WTC11 (cell line): ENCODE measurements around the gene MST1R. TPM values are rescaled to one million over a fixed set of nuclear protein-coding genes. Genes with fewer than 3 reads are reported as not detected.
"Not testable (repeated sequence)": the region's sequence is repeated elsewhere in the genome, so short reads cannot be mapped to it uniquely, and the experiment has no call there.

Experiments
- ATAC-seq: fragments of 200-7000 bp; cut with Tn5 transposase; 2 replicates; pipeline ENCODE4 v1.10.0; 2021; ENCODE audit warnings: mild to moderate bottlenecking, moderate library complexity
- CTCF ChIA-PET: fragments of 300-600 bp; sonication (Branson Sonifier 250); formaldehyde crosslinking; loops from one replicate; lab custom pipeline; 2021; ENCODE audit warnings: antibody characterized with exemption; lab: Charles Lee
- POLR2A ChIA-PET: fragments of 350-600 bp; sonication (Branson Sonifier 250); formaldehyde crosslinking; loops from one replicate; lab custom pipeline; 2021; ENCODE audit warnings: antibody characterized with exemption; lab: Charles Lee
- DNase-seq: peaks from one replicate; pipeline ENCODE4 v3.0.0; 2021; ENCODE audit warnings: low spot score
- H3K27ac Mint-ChIP-seq: 2 replicates; pipeline ENCODE4 v1.8.0; 2021; ENCODE audit warnings: mixed read lengths
- H3K27me3 Mint-ChIP-seq: 2 replicates; pipeline ENCODE4 v1.8.0; 2021; ENCODE audit warnings: low read depth, mild to moderate bottlenecking, moderate library complexity, mixed read lengths
- H3K36me3 Mint-ChIP-seq: 2 replicates; pipeline ENCODE4 v1.8.0; 2021; ENCODE audit warnings: mixed read lengths
- H3K4me1 Mint-ChIP-seq: 2 replicates; pipeline ENCODE4 v1.8.0; 2022; ENCODE audit warnings: mixed read lengths
- H3K4me3 Mint-ChIP-seq: 2 replicates; pipeline ENCODE4 v1.8.0; 2021; ENCODE audit warnings: mild to moderate bottlenecking, moderate library complexity, mixed read lengths
- H3K9me3 Mint-ChIP-seq: 2 replicates; pipeline ENCODE4 v1.8.0; 2021; ENCODE audit warnings: mixed read lengths
- CREM ChIP-seq: sonication (generic); formaldehyde crosslinking; IDR thresholded peaks from 2 replicates; pipeline ENCODE4 v1.8.1; 2022; ENCODE audit warnings: mild to moderate bottlenecking, missing genetic modification reagents, moderate library complexity
- ELF4 ChIP-seq: sonication (generic); formaldehyde crosslinking; IDR thresholded peaks from 2 replicates; pipeline ENCODE4 v1.8.1; 2022; ENCODE audit warnings: low read depth, mild to moderate bottlenecking, moderate library complexity, missing genetic modification reagents
- ESRRA ChIP-seq: sonication (generic); formaldehyde crosslinking; IDR thresholded peaks from 2 replicates; pipeline ENCODE4 v1.8.1; 2022; ENCODE audit warnings: mild to moderate bottlenecking, missing genetic modification reagents, borderline replicate concordance
- GTF2I ChIP-seq: fragments of 250-450 bp; sonication (Bioruptor Pico); conservative IDR thresholded peaks from 2 replicates; pipeline ENCODE4 v1.4.0; 2021; ENCODE audit warnings: mild to moderate bottlenecking
- IRF2 ChIP-seq: sonication (generic); formaldehyde crosslinking; IDR thresholded peaks from 2 replicates; pipeline ENCODE4 v1.8.0; 2022; ENCODE audit warnings: low read depth, missing genetic modification reagents, borderline replicate concordance
- JUN ChIP-seq: sonication (generic); formaldehyde crosslinking; IDR thresholded peaks from 2 replicates; pipeline ENCODE4 v1.8.0; 2023; ENCODE audit warnings: mild to moderate bottlenecking, missing genetic modification reagents
- MXD4 ChIP-seq: fragments of 250-450 bp; sonication (Bioruptor Pico); IDR thresholded peaks from 2 replicates; pipeline ENCODE4 v1.8.0; 2021; ENCODE audit warnings: mild to moderate bottlenecking, moderate library complexity, borderline replicate concordance
- TCF7 ChIP-seq: sonication (generic); formaldehyde crosslinking; IDR thresholded peaks from 2 replicates; pipeline ENCODE4 v1.8.0; 2022; ENCODE audit warnings: mild to moderate bottlenecking, low read depth, missing genetic modification reagents, moderate library complexity
- ZNF219 ChIP-seq: sonication (generic); formaldehyde crosslinking; IDR thresholded peaks from 2 replicates; pipeline ENCODE4 v1.8.0; 2023; ENCODE audit warnings: missing genetic modification reagents, mild to moderate bottlenecking, borderline replicate concordance
- ZNF396 ChIP-seq: fragments of 250-450 bp; sonication (Bioruptor Pico); IDR thresholded peaks from 2 replicates; pipeline ENCODE4 v1.8.0; 2021; ENCODE audit warnings: mild to moderate bottlenecking, moderate library complexity, borderline replicate concordance
- total RNA-seq: library from RNA; stranded (reverse); gene quantifications from 3 replicates; pipeline ENCODE4 v1.2.3, GENCODE V29; 2021
- TF ChIP-seq, protein P1 (sequence below): sonication (generic); formaldehyde crosslinking; IDR thresholded peaks from 2 replicates; pipeline ENCODE4 v1.8.1; 2023; ENCODE audit warnings: mild to moderate bottlenecking, missing genetic modification reagents
- TF ChIP-seq, protein P2 (sequence below): sonication (generic); formaldehyde crosslinking; IDR thresholded peaks from 2 replicates; pipeline ENCODE4 v1.8.1; 2023; ENCODE audit warnings: mild to moderate bottlenecking, missing genetic modification reagents, moderate library complexity
- TF ChIP-seq, protein P3 (sequence below): sonication (generic); formaldehyde crosslinking; IDR thresholded peaks from 2 replicates; pipeline ENCODE4 v1.8.1; 2022; ENCODE audit warnings: low read depth, mild to moderate bottlenecking, moderate library complexity, missing genetic modification reagents, borderline replicate concordance
- TF ChIP-seq, protein P4 (sequence below): sonication (generic); formaldehyde crosslinking; conservative IDR thresholded peaks from 2 replicates; pipeline ENCODE4 v1.8.1; 2022; ENCODE audit warnings: mild to moderate bottlenecking, missing genetic modification reagents
- TF ChIP-seq, protein P5 (sequence below): sonication (generic); formaldehyde crosslinking; IDR thresholded peaks from 2 replicates; pipeline ENCODE4 v1.8.1; 2023; ENCODE audit warnings: mild to moderate bottlenecking, missing genetic modification reagents, moderate library complexity
- TF ChIP-seq, protein P6 (sequence below): fragments of 250-450 bp; sonication (Bioruptor Pico); IDR thresholded peaks from 2 replicates; pipeline ENCODE4 v1.9.0; 2021; ENCODE audit warnings: mild to moderate bottlenecking
- TF ChIP-seq, protein P7 (sequence below): fragments of 250-450 bp; sonication (Bioruptor Pico); conservative IDR thresholded peaks from 2 replicates; pipeline ENCODE4 v1.9.0; 2021; ENCODE audit warnings: mild to moderate bottlenecking

The MST1R gene
- total RNA-seq, 1 experiment from 2014 or later, result 6.2 TPM

DNA sequence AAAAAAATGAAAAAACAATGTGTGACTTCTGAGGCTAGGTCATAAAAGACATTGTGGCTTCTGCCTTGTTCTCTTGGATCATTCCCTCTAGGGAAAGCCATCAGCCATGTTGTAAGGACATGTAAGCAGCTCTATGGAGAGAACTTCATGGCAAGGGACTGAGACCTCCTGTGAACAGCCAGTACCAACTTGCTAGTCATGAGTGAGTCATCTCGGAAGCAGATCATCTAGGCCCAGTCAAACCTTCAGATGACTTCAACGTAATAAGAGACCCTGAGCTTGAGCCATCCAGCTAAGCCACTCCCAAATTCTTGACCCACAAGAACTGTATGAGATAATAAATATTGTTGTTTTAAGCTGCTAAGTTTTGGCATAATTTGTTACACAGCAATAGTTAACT is 21.0 kb upstream of the MST1R start (continued):
- TF ChIP-seq, protein P1, sequence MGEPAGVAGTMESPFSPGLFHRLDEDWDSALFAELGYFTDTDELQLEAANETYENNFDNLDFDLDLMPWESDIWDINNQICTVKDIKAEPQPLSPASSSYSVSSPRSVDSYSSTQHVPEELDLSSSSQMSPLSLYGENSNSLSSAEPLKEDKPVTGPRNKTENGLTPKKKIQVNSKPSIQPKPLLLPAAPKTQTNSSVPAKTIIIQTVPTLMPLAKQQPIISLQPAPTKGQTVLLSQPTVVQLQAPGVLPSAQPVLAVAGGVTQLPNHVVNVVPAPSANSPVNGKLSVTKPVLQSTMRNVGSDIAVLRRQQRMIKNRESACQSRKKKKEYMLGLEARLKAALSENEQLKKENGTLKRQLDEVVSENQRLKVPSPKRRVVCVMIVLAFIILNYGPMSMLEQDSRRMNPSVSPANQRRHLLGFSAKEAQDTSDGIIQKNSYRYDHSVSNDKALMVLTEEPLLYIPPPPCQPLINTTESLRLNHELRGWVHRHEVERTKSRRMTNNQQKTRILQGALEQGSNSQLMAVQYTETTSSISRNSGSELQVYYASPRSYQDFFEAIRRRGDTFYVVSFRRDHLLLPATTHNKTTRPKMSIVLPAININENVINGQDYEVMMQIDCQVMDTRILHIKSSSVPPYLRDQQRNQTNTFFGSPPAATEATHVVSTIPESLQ (CRISPR knock-in tag), result no peak
- TF ChIP-seq, protein P2, sequence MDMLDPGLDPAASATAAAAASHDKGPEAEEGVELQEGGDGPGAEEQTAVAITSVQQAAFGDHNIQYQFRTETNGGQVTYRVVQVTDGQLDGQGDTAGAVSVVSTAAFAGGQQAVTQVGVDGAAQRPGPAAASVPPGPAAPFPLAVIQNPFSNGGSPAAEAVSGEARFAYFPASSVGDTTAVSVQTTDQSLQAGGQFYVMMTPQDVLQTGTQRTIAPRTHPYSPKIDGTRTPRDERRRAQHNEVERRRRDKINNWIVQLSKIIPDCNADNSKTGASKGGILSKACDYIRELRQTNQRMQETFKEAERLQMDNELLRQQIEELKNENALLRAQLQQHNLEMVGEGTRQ (CRISPR knock-in tag), result no peak
- TF ChIP-seq ESRRA (no peak), MXD4 (CRISPR knock-in tag) (no peak), JUN (CRISPR knock-in tag) (no peak)
- TF ChIP-seq, protein P3, sequence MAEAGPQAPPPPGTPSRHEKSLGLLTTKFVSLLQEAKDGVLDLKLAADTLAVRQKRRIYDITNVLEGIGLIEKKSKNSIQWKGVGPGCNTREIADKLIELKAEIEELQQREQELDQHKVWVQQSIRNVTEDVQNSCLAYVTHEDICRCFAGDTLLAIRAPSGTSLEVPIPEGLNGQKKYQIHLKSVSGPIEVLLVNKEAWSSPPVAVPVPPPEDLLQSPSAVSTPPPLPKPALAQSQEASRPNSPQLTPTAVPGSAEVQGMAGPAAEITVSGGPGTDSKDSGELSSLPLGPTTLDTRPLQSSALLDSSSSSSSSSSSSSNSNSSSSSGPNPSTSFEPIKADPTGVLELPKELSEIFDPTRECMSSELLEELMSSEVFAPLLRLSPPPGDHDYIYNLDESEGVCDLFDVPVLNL, result no peak

DNA sequence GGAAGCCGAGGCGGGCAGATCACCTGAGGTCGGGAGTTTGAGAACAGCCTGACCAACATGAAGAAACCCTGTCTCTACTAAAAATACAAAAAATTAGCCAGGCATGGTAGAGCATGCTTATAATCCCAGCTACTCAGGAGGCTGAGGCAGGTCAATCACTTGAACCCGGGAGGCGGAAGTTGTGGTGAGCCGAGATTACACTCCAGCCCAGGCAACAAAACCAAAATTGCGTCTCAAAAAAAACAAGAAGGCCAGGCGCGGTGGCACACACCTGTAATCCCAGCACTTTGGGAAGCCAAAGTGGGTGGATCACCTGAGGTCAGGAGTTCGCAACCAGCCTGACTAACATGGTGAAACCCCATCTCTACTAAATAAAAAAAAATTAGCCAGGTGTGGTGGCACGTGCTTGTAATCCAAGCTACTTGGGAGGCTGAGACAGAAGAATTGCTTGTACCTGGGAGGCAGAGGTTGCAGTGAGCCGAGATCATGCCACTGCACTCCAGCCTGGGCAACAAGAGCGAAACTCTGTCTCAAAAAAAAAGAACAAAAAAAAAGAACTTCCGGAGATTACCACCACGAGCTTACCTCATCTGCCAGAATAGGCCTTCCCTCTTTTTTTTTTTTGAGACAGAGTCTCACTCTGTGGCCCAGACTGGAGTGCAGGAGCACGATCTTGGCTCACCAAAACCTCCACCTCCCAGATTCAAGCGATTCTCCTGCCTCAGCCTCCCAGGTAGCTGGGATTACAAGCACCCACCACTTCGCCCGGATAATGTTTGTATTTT is 14.3 kb upstream of the MST1R start:
- H3K27me3 Mint-ChIP-seq, H3K9me3 Mint-ChIP-seq, H3K4me1 Mint-ChIP-seq, ATAC-seq, H3K4me3 Mint-ChIP-seq, DNase-seq, POLR2A ChIA-PET, H3K27ac Mint-ChIP-seq, H3K36me3 Mint-ChIP-seq: not testable (repeated sequence)
- CTCF ChIA-PET, result interaction anchor here (0.7 to 2.0 kb wide), 3 partner anchors 7 to 76 kb away, joined by 3 to 10 read pairs (median 5); partner anchors contain the start of gene MON1A

DNA sequence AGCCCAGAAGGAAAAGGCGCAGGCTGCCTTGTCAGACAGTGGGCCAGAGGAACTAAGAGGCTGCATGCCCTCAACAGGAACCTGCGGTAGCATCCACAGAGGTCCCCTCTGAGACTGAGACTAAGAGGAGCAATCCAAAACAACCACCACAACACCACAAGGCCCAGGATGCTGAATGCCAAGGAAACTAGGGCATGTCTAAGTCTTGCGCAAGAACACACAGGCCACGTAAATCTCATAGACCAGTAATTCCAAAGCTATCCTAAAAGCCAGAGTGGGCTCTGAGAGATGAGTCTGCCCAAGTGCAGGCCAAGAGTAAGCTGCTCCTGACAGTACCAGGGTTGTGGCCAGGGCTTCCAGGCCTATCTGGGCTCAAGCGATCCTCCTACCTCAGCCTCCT is 13.0 kb upstream of the MST1R start:
- ATAC-seq, result no peak
- no peak overlapping the region for H3K4me3 Mint-ChIP-seq
- no peak for DNase-seq
- TF ChIP-seq, protein P3, result no peak
- TF ChIP-seq ZNF396 (CRISPR knock-in tag), result no peak
- no peaks in the 10 kb centered on the region for H3K36me3 Mint-ChIP-seq
- CTCF ChIA-PET, result interaction anchor here (1.1 to 1.3 kb wide), 2 partner anchors 13 to 113 kb away, joined by 3 to 4 read pairs; partner anchors contain the start of genes INKA1 and MON1A
- H3K27me3 Mint-ChIP-seq, result no peaks in the 10 kb centered on the region
- peaks cover 2% of the 10 kb centered on the region; the same call in 1 of the 2 replicates for H3K4me1 Mint-ChIP-seq
- POLR2A ChIA-PET, result no interaction called here
- H3K9me3 Mint-ChIP-seq, result no peaks in the 10 kb centered on the region
- H3K27ac Mint-ChIP-seq, result peak overlapping the region; percentile 23; the same call in 1 of the 2 replicates

DNA sequence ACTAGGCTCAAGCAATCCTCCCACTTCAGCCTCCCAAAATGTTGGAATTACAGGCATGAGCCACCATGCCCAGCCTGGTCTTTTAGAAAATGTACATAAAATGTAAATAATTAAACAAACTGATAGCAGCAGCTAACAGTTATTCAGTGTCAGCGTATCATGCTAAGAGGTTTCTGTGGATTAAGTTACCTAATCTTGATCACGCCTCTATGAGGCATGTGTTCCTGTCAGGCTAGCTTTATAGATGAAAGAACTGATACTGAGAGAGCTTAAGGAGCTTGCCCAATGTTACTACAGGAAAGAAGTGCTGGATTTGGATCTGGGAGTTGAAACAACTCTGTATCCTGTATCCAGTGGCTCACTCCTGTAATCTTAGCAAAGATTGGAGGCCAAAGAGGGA is 11.2 kb upstream of the MST1R start:
- H3K4me1 Mint-ChIP-seq, result peaks cover 15% of the 10 kb centered on the region
- H3K9me3 Mint-ChIP-seq, result no peaks in the 10 kb centered on the region
- H3K27ac Mint-ChIP-seq, result no peak overlapping the region
- ChIA-PET CTCF (interaction anchor here (1.0 kb wide), 1 partner anchor 214 kb away, joined by 3 read pairs; no protein-coding TSS in a partner anchor), POLR2A (no interaction called here)
- H3K36me3 Mint-ChIP-seq, result no peaks in the 10 kb centered on the region
- peaks cover 4% of the 10 kb centered on the region for H3K27me3 Mint-ChIP-seq
- DNase-seq (no peak), ATAC-seq (no peak)
- H3K4me3 Mint-ChIP-seq, result no peak overlapping the region
- TF ChIP-seq ELF4 (CRISPR knock-in tag) (no peak), ZNF219 (CRISPR knock-in tag) (no peak), IRF2 (no peak), CREM (CRISPR knock-in tag) (no peak), TCF7 (CRISPR knock-in tag) (no peak), GTF2I (CRISPR knock-in tag) (no peak), JUN (CRISPR knock-in tag) (no peak)
- TF ChIP-seq, protein P4, sequence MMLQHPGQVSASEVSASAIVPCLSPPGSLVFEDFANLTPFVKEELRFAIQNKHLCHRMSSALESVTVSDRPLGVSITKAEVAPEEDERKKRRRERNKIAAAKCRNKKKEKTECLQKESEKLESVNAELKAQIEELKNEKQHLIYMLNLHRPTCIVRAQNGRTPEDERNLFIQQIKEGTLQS (CRISPR knock-in tag), result no peak
- TF ChIP-seq, protein P5, sequence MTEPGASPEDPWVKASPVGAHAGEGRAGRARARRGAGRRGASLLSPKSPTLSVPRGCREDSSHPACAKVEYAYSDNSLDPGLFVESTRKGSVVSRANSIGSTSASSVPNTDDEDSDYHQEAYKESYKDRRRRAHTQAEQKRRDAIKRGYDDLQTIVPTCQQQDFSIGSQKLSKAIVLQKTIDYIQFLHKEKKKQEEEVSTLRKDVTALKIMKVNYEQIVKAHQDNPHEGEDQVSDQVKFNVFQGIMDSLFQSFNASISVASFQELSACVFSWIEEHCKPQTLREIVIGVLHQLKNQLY (CRISPR knock-in tag), result no peak
- TF ChIP-seq, protein P6, sequence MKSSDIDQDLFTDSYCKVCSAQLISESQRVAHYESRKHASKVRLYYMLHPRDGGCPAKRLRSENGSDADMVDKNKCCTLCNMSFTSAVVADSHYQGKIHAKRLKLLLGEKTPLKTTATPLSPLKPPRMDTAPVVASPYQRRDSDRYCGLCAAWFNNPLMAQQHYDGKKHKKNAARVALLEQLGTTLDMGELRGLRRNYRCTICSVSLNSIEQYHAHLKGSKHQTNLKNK (CRISPR knock-in tag), result no peak
- TF ChIP-seq, protein P7, sequence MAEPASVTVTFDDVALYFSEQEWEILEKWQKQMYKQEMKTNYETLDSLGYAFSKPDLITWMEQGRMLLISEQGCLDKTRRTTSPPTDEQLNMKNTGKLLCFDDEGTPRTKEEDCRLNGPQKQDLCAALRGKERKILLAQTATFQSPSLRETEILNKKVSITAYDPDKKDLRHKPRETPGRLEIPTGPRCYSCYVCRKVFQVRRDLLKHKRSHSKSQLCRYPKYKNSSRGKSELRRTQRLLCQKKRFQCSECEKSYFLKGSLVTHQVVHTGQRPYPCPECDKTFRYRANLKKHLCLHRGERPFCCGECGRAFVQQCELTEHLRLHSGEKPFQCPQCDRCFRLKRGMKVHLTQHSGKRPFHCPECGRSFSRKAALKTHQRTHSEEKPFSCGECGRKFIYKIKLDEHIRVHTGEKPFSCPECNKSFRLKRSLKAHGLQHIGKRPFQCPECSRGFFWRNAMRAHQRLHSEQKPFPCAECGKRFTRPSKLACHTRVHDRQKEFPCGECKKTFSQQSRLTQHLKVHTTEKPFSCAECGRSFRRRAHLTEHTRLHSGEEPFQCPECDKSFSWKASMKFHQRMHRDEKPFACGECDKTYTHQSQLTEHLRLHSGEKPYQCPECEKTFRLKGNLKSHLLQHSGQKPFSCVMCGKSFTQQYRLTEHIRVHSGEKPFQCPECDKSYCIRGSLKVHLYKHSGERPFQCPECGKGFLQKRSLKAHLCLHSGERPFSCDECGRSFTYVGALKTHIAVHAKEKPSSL, result no peak
